Right atrium auricular region (tissue), 2 donors: Measurements from ENCODE around the gene TMEM240. TPM values are rescaled to one million over a fixed set of nuclear protein-coding genes. Genes with fewer than 3 reads are reported as not detected.
"Not testable (repeated sequence)": the region's sequence is repeated elsewhere in the genome, so short reads cannot be mapped to it uniquely, and the experiment has no call there.

Experiments used
- DNase-seq: peaks from one replicate; pipeline ENCODE4 v3.0.0-alpha.2; 2019; ENCODE audit warnings: low spot score
- H3K27ac ChIP-seq, 2 donors: fragments of 200-600 bp; sonication (generic); 1 replicate in 1 of 2; 2 replicates in 1 of 2; pipeline ENCODE4 v1.5.1; 2016 to 2019
- H3K27me3 ChIP-seq, 2 donors: fragments of 200-600 bp; sonication (generic); one replicate each; pipeline versions ENCODE4 v1.5.1 to v1.6.0; 2017 to 2019
- H3K36me3 ChIP-seq: fragments of 200-600 bp; sonication (generic); one replicate; pipeline ENCODE4 v1.5.1; 2016
- H3K4me1 ChIP-seq, 2 donors: fragments of 200-600 bp; sonication (generic); one replicate each; pipeline versions ENCODE4 v1.5.1 to v1.6.0; 2017 to 2019
- H3K4me3 ChIP-seq, 2 donors: fragments of 200-600 bp; sonication (generic); 1 replicate in 1 of 2; 2 replicates in 1 of 2; pipeline ENCODE4 v1.5.1; 2017 to 2019; ENCODE audit warnings: mild to moderate bottlenecking in 1 of 2, moderate library complexity in 1 of 2
- H3K9me3 ChIP-seq, 2 donors: fragments of 200-600 bp; sonication (generic); one replicate each; pipeline ENCODE4 v1.5.1; 2019
- CTCF ChIP-seq, 2 donors: fragments of 200-600 bp; sonication (generic); IDR thresholded peaks; one replicate each; pipeline ENCODE4 v1.5.1; 2019; ENCODE audit warnings: antibody characterized with exemption in 2 of 2
- total RNA-seq, 2 donors: library from RNA; depleted of rRNA; stranded (reverse); fragments of >200 nt; gene quantifications; one replicate each; pipeline ENCODE4 v1.1.0, GENCODE V29; 2016

The TMEM240 gene
- total RNA-seq, 2 donors from 2014 or later: 1.4 to 2.8 TPM

- peak overlapping the region in 1 of 2 donors; percentile 27 for H3K4me3 ChIP-seq
- H3K27ac ChIP-seq: peak overlapping the region; percentile 79 to 84
- TF ChIP-seq CTCF (IDR thresholded peaks at IDR 0.05): peak; percentile 66 to 75
These were observed 35.6 kb downstream of the TMEM240 start for GRCh38 chr1:1504777-1505365.

GRCh38 chr1:1495461-1495975 is 44.9 kb downstream of the TMEM240 start:
- not testable (repeated sequence) for DNase-seq
- peaks cover 42% of the 10 kb centered on the region for H3K36me3 ChIP-seq

More at GRCh38 chr1:1504777-1505365, 35.6 kb downstream of the TMEM240 start:
- H3K27me3 ChIP-seq, H3K9me3 ChIP-seq, H3K36me3 ChIP-seq, H3K4me1 ChIP-seq: not testable (repeated sequence)
- DNase-seq: peak; percentile 89

GRCh38 chr1:1494311-1494710 is 46.1 kb downstream of the TMEM240 start:
- peaks cover 54% of the 10 kb centered on the region for H3K36me3 ChIP-seq
- not testable (repeated sequence) for DNase-seq, H3K4me1 ChIP-seq, H3K4me3 ChIP-seq, H3K27me3 ChIP-seq, H3K27ac ChIP-seq
- peaks cover 0 to 13% of the 10 kb centered on the region in 2 donors for H3K9me3 ChIP-seq

More at GRCh38 chr1:1495461-1495975, 44.9 kb downstream of the TMEM240 start:
- not testable (repeated sequence) for H3K27me3 ChIP-seq, H3K4me1 ChIP-seq, H3K27ac ChIP-seq, H3K4me3 ChIP-seq
- H3K9me3 ChIP-seq: peaks cover 0 to 13% of the 10 kb centered on the region in 2 donors

GRCh38 chr1:1491601-1492000 is 48.8 kb downstream of the TMEM240 start:
- Histone ChIP-seq H3K4me1 (no peaks in the 10 kb centered on the region), H3K4me3 (no peak overlapping the region), H3K27me3 (no peaks in the 10 kb centered on the region), H3K36me3 (peaks cover 72% of the 10 kb centered on the region), H3K27ac (no peak overlapping the region), H3K9me3 (peaks cover 0 to 13% of the 10 kb centered on the region in 2 donors)
- TF ChIP-seq CTCF (IDR thresholded peaks at IDR 0.05): no peak
- DNase-seq: no peak

GRCh38 chr1:1490633-1491230 is 49.7 kb downstream of the TMEM240 start:
- Histone ChIP-seq H3K4me1 (no peaks in the 10 kb centered on the region), H3K36me3 (peaks cover 71% of the 10 kb centered on the region), H3K4me3 (no peak overlapping the region), H3K27ac (no peak overlapping the region), H3K27me3 (no peaks in the 10 kb centered on the region), H3K9me3 (peaks cover 0 to 13% of the 10 kb centered on the region in 2 donors)
- DNase-seq: no peak
- no peak for TF ChIP-seq CTCF (IDR thresholded peaks at IDR 0.05)

GRCh38 chr1:1489861-1490260 is 50.6 kb downstream of the TMEM240 start:
- no peak overlapping the region for H3K4me3 ChIP-seq
- peaks cover 69% of the 10 kb centered on the region for H3K36me3 ChIP-seq
- no peak for TF ChIP-seq CTCF (IDR thresholded peaks at IDR 0.05)
- no peaks in the 10 kb centered on the region for H3K4me1 ChIP-seq
- no peak for DNase-seq
- H3K9me3 ChIP-seq: peaks cover 0 to 13% of the 10 kb centered on the region in 2 donors
- H3K27ac ChIP-seq: no peak overlapping the region
- no peaks in the 10 kb centered on the region for H3K27me3 ChIP-seq
